ENCODE measurements around the gene ZNHIT6. TPM values are rescaled to one million over a fixed set of nuclear protein-coding genes. Genes with fewer than 3 reads are reported as not detected.

The ZNHIT6 gene
- total RNA-seq, 2 experiments from 2014 or later, result 14.5 to 24.5 TPM

DNA sequence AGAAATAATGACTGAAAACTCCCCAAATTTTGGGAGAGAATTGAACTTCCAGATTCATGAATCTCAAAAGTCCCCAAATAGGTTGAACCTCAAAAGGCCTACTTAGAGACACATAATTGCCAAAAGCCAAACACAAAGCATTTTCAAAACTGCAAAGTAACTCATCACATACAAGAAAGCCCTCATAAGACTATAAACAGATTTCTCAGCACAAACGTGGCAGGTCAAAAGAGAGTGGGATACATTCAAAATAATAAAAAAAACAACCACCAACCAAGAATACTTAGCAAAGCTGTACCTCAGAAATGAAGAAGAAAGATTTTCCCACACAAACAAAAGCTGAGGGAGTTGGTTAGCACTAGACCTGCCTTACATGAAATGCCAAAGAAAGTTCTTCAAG, 69.8 kb downstream of the ZNHIT6 start:
- Histone ChIP-seq H3K4me2 (ENCODE audit: low read length) (no peak overlapping the region), H3K9me3 (ENCODE audit: low read length) (peaks cover 11% of the 10 kb centered on the region; the same call in 1 of the 2 replicates), H3K36me3 (ENCODE audit: insufficient read depth, low read length) (peaks cover 46% of the 10 kb centered on the region), H3K4me1 (ENCODE audit: insufficient read depth, low read length, poor library complexity, severe bottlenecking) (no peaks in the 10 kb centered on the region), H3K79me2 (ENCODE audit: insufficient read depth, low read depth, low read length) (no peaks in the 10 kb centered on the region), H3K27ac (ENCODE audit: low read depth, low read length, poor library complexity, severe bottlenecking) (no peak overlapping the region), H4K20me1 (ENCODE audit: insufficient read depth, low read length) (no peaks in the 10 kb centered on the region), H2AFZ (ENCODE audit: low read length) (no peak overlapping the region), H3K4me3 (ENCODE audit: low read depth, low read length, poor library complexity, severe bottlenecking) (no peak overlapping the region), H3K9me2 (ENCODE audit: insufficient read depth, low read length) (no peaks in the 10 kb centered on the region)
- CTCF ChIA-PET (ENCODE audit: unreplicated experiment), result no interaction called here
- no TSS peak for BruUV-seq (replicated peaks)
- TF ChIP-seq, protein P1, sequence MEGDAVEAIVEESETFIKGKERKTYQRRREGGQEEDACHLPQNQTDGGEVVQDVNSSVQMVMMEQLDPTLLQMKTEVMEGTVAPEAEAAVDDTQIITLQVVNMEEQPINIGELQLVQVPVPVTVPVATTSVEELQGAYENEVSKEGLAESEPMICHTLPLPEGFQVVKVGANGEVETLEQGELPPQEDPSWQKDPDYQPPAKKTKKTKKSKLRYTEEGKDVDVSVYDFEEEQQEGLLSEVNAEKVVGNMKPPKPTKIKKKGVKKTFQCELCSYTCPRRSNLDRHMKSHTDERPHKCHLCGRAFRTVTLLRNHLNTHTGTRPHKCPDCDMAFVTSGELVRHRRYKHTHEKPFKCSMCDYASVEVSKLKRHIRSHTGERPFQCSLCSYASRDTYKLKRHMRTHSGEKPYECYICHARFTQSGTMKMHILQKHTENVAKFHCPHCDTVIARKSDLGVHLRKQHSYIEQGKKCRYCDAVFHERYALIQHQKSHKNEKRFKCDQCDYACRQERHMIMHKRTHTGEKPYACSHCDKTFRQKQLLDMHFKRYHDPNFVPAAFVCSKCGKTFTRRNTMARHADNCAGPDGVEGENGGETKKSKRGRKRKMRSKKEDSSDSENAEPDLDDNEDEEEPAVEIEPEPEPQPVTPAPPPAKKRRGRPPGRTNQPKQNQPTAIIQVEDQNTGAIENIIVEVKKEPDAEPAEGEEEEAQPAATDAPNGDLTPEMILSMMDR (conservative IDR thresholded peaks at IDR 0.05; ENCODE audit: low read length), result no peak
- no peak for TF ChIP-seq EZH2phosphoT487 (IDR thresholded peaks at IDR 0.05; ENCODE audit: borderline replicate concordance, low read depth, low read length)
- POLR2A ChIA-PET, result no interaction called here
- DNase-seq (ENCODE audit: low spot score), result no peak
- intact Hi-C loops (cut with micrococcal nuclease; ENCODE audit: unreplicated experiment), result no loop called here

DNA sequence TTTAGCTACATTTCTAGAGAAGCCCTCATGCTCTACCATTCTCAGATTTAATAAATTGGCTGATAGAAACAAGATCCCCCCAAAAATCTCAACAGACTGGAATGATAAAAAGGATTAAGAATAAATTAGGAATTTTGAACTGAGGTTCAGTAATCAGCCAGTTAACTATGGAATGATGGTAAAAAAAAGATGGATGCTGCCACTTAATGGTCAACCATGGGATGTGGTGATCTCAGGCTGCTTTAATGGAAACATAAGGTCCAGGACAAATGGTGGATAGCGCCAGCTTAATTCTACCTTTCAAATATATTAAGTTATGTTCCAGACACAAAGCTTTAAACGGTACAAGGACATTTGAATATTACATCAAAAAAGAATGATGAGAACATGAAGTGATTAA, 77.7 kb downstream of the ZNHIT6 start:
- Histone ChIP-seq H3K9me2 (ENCODE audit: insufficient read depth, low read length) (no peaks in the 10 kb centered on the region), H3K4me2 (ENCODE audit: low read length) (no peak overlapping the region), H3K79me2 (ENCODE audit: insufficient read depth, low read depth, low read length) (no peaks in the 10 kb centered on the region), H3K4me1 (ENCODE audit: insufficient read depth, low read length, poor library complexity, severe bottlenecking) (no peaks in the 10 kb centered on the region), H3K27ac (ENCODE audit: low read depth, low read length, poor library complexity, severe bottlenecking) (no peak overlapping the region), H4K20me1 (ENCODE audit: insufficient read depth, low read length) (no peaks in the 10 kb centered on the region), H3K4me3 (ENCODE audit: low read depth, low read length, poor library complexity, severe bottlenecking) (no peak overlapping the region), H3K9me3 (ENCODE audit: low read length) (no peaks in the 10 kb centered on the region), H2AFZ (ENCODE audit: low read length) (no peak overlapping the region), H3K36me3 (ENCODE audit: insufficient read depth, low read length) (peaks cover 11% of the 10 kb centered on the region)
- CTCF ChIA-PET (ENCODE audit: unreplicated experiment), result no interaction called here
- POLR2A ChIA-PET, result interaction anchor here (0.7 kb wide), 1 partner anchor 9 kb away, joined by 4 read pairs; no protein-coding TSS in a partner anchor
- intact Hi-C loops (cut with micrococcal nuclease; ENCODE audit: unreplicated experiment), result no loop called here
- DNase-seq (ENCODE audit: low spot score), result no peak
- no TSS peak for BruUV-seq (replicated peaks)
- TF ChIP-seq, protein P1 (conservative IDR thresholded peaks at IDR 0.05; ENCODE audit: low read length), result no peak
- TF ChIP-seq EZH2phosphoT487 (IDR thresholded peaks at IDR 0.05; ENCODE audit: borderline replicate concordance, low read depth, low read length), result no peak

DNA sequence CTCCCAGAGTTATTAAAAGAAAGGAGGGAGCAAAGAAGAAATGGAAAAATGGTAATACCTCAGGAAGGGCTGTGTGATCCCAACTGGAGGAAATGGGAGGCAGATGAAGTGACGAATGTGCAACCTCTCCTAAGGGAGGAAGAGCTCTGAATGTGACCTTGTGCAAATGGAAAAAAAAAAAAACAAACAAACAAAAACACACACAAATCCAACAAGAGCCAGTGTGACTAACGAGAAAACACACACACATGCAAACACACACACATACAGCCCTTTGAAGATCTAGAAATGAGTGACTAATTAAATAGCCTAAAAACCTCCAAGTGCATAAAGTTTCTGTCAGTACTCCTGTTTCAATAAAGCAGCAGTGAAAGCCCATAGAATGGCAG, 78.7 kb downstream of the ZNHIT6 start:
- BruUV-seq (replicated peaks), result no TSS peak
- POLR2A ChIA-PET, result interaction anchor here (0.6 to 0.7 kb wide), 3 partner anchors 14 to 541 kb away, joined by 3 read pairs; no protein-coding TSS in a partner anchor
- Histone ChIP-seq H3K27ac (ENCODE audit: low read depth, low read length, poor library complexity, severe bottlenecking) (no peak overlapping the region), H3K4me1 (ENCODE audit: insufficient read depth, low read length, poor library complexity, severe bottlenecking) (no peaks in the 10 kb centered on the region), H3K36me3 (ENCODE audit: insufficient read depth, low read length) (peaks cover 1% of the 10 kb centered on the region), H4K20me1 (ENCODE audit: insufficient read depth, low read length) (no peaks in the 10 kb centered on the region), H3K79me2 (ENCODE audit: insufficient read depth, low read depth, low read length) (no peaks in the 10 kb centered on the region), H3K4me2 (ENCODE audit: low read length) (no peak overlapping the region), H3K9me2 (ENCODE audit: insufficient read depth, low read length) (no peaks in the 10 kb centered on the region), H3K4me3 (ENCODE audit: low read depth, low read length, poor library complexity, severe bottlenecking) (no peak overlapping the region), H3K9me3 (ENCODE audit: low read length) (no peaks in the 10 kb centered on the region), H2AFZ (ENCODE audit: low read length) (no peak overlapping the region)
- CTCF ChIA-PET (ENCODE audit: unreplicated experiment), result no interaction called here
- DNase-seq (ENCODE audit: low spot score), result no peak
- TF ChIP-seq EZH2phosphoT487 (IDR thresholded peaks at IDR 0.05; ENCODE audit: borderline replicate concordance, low read depth, low read length), result no peak
- TF ChIP-seq, protein P1 (conservative IDR thresholded peaks at IDR 0.05; ENCODE audit: low read length), result no peak
- intact Hi-C loops (cut with micrococcal nuclease; ENCODE audit: unreplicated experiment), result no loop called here

All from OCI-LY7 (cell line).